Stimulated activated CD8-positive, alpha-beta memory T cell treated with anti-CD3 and anti-CD28 coated beads, Interleukin-4, amount 100 ng/mL, for 4 hours (primary cell): ENCODE results near the gene GRXCR2.
"Not testable (repeated sequence)": the region's sequence is repeated elsewhere in the genome, so short reads cannot be mapped to it uniquely, and the experiment has no call there.

ENCODE experiments used
- DNase-seq, 2 donors: peaks; one replicate each; pipeline ENCODE4 v3.0.0-alpha.2; 2020; ENCODE audit warnings: low read depth in 2 of 2, low spot score in 1 of 2

GRXCR2 gene

GRCh38 chr5:145836241-145836640 is 36.6 kb downstream of the GRXCR2 start:
- not testable (repeated sequence) for DNase-seq

- DNase-seq: no peak
Measured at GRCh38 chr5:145835848-145836239, 37.0 kb downstream of the GRXCR2 start.

- DNase-seq: peak in 1 of 2 donors; percentile 16
Measured at GRCh38 chr5:145834917-145835847, 37.6 kb downstream of the GRXCR2 start, which contains the start of gene PRELID2. TSS of gene PRELID2 (minus strand) at chr5:145835342. CDS start at chr5:145835251, 91 bp downstream.

- no peak for DNase-seq
Measured at GRCh38 chr5:145834554-145834916, 38.3 kb downstream of the GRXCR2 start.

- no peak for DNase-seq
Measured at GRCh38 chr5:145833631-145834200, 39.1 kb downstream of the GRXCR2 start.

GRCh38 chr5:145830594-145830993 is 42.2 kb downstream of the GRXCR2 start:
- DNase-seq: no peak

GRCh38 chr5:145829708-145830361 is 43.0 kb downstream of the GRXCR2 start:
- DNase-seq: no peak

- no peak for DNase-seq
Measured at GRCh38 chr5:145826895-145827674, 45.7 kb downstream of the GRXCR2 start.

GRCh38 chr5:145825751-145826180 is 47.0 kb downstream of the GRXCR2 start:
- no peak for DNase-seq

GRCh38 chr5:145824040-145824439 is 48.8 kb downstream of the GRXCR2 start:
- DNase-seq: no peak

- DNase-seq: no peak
Measured at GRCh38 chr5:145818604-145819003, 54.2 kb downstream of the GRXCR2 start.

- DNase-seq: no peak
Measured at GRCh38 chr5:145812877-145813276, 59.9 kb downstream of the GRXCR2 start.

GRCh38 chr5:145811834-145812625 is 60.8 kb downstream of the GRXCR2 start:
- no peak for DNase-seq
